GM13977 (cell line): Measurements from ENCODE around the gene GNB1.

Experiments
- DNase-seq: peaks from one replicate; pipeline ENCODE4 v3.0.0; 2012; ENCODE audit warnings: low spot score
- CTCF ChIP-seq: IDR thresholded peaks from 2 replicates; pipeline ENCODE4 v1.5.1; 2012; ENCODE audit warnings: mild to moderate bottlenecking, control low read depth; ENCODE audit not compliant: insufficient read depth; ENCODE audit errors: extremely low read depth, missing control alignments
- in situ Hi-C: fragments of 300-500 bp; cut with MboI; formaldehyde crosslinking; loops from one replicate; pipeline ENCODE4 v1.12.0; 2022; ENCODE audit warnings: low sequenced_read_pairs, low pct_unique_long_range_greater_than_20kb, mixed read lengths, inconsistent platforms; ENCODE audit not compliant: unreplicated experiment

Gene GNB1

DNA sequence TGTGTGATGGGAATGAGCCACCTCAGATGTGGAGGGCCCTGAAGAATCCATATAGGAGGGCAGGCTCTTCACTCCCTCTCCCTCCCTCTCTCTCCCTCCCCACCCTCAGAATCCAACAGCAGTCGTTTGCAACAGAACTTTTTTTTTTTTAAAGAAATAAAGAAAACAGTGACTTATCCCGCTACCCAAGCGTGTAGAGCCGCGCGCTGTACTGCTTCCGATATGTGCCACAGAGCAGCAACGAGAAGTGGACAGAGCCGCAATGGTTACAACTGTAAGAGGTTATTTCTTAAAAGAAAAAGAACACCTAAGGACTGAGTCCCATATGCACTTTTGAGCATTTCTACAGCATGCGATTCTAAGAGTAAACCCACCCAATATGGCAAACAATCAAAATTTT is 105.2 kb downstream of the GNB1 start:
- in situ Hi-C loops, result loop anchor here (10.0 kb wide), 1 partner anchor 119 kb away; no protein-coding TSS in a partner anchor
- no peak for TF ChIP-seq CTCF

DNA sequence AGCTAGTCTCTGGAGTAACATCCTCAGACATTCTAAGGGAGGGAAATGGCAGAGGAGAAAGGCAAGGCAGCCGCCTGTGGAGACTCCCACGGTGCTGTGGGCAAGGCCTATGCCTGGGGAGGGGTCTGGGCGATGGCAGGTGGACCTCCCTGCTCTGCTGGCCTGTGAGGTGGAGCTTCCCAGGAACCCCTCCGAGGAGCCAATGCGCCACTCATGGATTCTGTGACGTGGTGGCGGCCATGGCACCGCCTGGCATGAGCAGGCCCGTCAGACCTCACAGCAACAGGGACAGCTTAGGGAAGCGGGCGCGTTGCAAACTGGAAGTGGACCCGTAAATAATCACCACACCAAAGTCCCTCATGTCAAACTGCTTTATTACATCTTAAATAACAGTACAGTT is 106.0 kb downstream of the GNB1 start:
- TF ChIP-seq CTCF, result no peak
- in situ Hi-C loops, result loop anchor here (10.0 kb wide), 1 partner anchor 120 kb away; no protein-coding TSS in a partner anchor
- no peak for DNase-seq

More for the DNA sequence above, 105.2 kb downstream of the GNB1 start:
- DNase-seq, result no peak

GRCh38 chr1:1783320-1783719 is 107.6 kb downstream of the GNB1 start:
- no peak for TF ChIP-seq CTCF
- DNase-seq, result no peak

GRCh38 chr1:1782399-1783221 is 108.3 kb downstream of the GNB1 start:
- in situ Hi-C loops, result loop anchor here (10.0 kb wide), 1 partner anchor 122 kb away; no protein-coding TSS in a partner anchor
- DNase-seq, result no peak
- TF ChIP-seq CTCF, result no peak

More at GRCh38 chr1:1783320-1783719, 107.6 kb downstream of the GNB1 start:
- in situ Hi-C loops, result loop anchor here (10.0 kb wide), 1 partner anchor 121 kb away; no protein-coding TSS in a partner anchor

GRCh38 chr1:1781526-1781903 is 109.4 kb downstream of the GNB1 start:
- in situ Hi-C loops, result loop anchor here (10.0 kb wide), 1 partner anchor 123 kb away; no protein-coding TSS in a partner anchor
- DNase-seq, result no peak
- TF ChIP-seq CTCF, result no peak

DNA sequence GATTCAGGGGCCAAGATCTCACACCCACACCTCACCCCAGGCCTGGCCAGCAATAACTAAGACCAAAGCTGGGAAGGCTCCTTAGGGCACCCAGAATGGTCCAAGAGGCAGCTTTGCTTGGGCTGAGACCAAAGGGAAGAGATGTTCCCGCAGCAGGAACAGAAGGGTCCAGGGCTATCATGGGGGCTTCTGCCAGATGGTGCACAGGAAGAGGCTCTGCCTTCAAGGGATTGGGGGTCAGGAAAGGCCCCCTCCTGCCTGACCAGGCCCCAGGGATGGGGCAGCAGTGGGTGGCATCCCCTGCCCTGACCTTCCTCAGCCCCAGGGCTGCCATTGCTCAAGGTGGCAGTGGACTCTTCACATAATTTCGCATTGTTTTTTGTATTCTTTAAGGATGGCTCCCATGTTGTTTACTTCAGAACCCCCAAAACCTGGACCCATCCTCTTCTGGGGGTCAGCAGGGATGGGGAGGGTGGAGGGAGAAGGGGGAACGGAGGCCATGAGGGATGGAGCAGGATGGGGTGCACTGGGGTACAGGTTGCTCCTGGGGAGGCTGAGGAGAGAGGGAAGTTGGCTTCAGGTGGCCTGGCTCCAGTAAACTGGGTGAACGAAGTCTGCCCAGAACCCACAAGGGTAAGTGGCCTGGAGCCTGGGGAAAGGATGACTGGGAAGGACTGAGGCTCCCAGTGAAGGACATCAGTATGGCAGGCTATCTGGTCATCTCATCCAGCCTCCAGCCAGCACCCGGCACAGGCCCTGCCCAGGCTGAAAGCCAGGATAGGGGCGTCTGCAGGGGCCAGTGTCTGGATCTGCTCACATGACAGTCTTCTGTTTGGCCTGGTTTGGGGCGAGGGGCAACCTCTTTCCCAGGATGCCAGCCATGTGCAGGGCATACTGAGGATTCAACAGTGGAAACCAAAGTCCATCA is 110.0 kb downstream of the GNB1 start:
- TF ChIP-seq CTCF, result no peak
- in situ Hi-C loops, result loop anchor here (10.0 kb wide), 1 partner anchor 124 kb away; no protein-coding TSS in a partner anchor
- DNase-seq, result no peak
